ENCODE results near the gene ACADS.

The ACADS gene

DNA sequence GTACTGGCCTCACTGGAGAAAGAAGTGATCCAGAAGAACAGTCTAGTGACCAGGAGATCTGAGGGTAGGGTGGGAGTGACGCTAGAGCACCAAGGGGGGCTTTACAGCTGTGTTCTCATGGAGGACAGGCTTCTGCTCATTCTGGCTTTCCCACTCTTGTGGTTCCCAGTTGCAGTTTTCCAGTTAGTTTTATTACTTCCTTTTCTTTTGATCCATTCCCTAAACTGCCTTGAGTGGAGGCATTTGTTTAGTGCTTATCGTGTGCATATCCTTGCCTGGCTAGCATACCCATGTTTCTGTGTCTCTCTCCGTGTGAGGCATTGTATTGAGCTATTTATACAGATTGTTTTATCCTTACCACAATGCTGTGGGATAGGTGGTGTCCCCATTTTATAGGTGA, 34.6 kb upstream of the ACADS start:
- in situ Hi-C loops (cut with MboI; ENCODE audit: low sequenced_read_pairs, unreplicated experiment): no loop called here
- no peak for DNase-seq (ENCODE audit: low spot score)
- TF ChIP-seq, protein P1, sequence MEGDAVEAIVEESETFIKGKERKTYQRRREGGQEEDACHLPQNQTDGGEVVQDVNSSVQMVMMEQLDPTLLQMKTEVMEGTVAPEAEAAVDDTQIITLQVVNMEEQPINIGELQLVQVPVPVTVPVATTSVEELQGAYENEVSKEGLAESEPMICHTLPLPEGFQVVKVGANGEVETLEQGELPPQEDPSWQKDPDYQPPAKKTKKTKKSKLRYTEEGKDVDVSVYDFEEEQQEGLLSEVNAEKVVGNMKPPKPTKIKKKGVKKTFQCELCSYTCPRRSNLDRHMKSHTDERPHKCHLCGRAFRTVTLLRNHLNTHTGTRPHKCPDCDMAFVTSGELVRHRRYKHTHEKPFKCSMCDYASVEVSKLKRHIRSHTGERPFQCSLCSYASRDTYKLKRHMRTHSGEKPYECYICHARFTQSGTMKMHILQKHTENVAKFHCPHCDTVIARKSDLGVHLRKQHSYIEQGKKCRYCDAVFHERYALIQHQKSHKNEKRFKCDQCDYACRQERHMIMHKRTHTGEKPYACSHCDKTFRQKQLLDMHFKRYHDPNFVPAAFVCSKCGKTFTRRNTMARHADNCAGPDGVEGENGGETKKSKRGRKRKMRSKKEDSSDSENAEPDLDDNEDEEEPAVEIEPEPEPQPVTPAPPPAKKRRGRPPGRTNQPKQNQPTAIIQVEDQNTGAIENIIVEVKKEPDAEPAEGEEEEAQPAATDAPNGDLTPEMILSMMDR (IDR thresholded peaks at IDR 0.05; ENCODE audit: borderline replicate concordance, control extremely low read depth, extremely low read depth, insufficient read depth, missing control alignments): no peak

DNA sequence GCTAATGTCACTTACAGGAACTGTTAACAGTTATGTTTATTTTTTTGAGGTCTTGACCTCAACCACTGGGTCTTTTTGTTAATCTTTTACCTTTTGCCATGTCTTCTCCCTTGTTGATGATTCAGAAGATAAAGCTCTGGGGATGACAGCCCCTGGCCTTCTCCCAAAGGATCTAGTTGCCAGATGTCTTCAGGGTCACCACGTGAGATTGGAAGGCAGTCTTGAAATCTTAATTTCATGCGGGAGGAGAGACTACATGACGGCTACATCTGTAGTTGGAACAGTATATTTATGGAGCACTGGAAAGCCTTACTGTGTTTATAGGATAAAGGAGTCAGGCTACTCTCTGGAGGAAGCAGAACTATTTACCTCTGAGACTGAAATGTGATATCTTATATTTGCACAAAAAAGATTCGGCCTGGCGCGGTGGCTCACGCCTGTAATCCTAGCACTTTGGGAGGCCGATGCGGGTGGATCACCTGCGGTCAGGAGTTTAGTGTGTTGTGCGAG, 33.0 kb upstream of the ACADS start:
- DNase-seq (ENCODE audit: low spot score): no peak
- in situ Hi-C loops (cut with MboI; ENCODE audit: low sequenced_read_pairs, unreplicated experiment): no loop called here
- TF ChIP-seq, protein P1 (IDR thresholded peaks at IDR 0.05; ENCODE audit: borderline replicate concordance, control extremely low read depth, extremely low read depth, insufficient read depth, missing control alignments): no peak

DNA sequence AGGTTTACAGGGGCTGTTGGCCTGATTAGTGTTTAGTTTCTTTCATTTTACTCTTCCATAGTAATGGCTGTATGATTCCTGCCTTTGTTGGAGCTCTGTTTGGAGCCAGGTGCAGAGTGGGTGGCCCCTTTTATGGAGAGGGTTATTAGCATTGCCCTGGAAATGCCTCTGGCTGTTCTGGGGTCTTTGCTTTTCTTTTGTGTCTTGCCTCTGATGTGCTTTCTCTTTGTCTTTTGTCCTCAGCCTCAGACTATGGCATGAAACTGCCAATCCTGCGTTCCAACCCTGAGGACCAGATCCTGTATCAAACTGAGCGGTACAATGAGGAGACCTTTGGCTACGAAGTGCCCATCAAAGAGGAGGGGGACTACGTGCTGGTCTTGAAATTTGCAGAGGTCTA, 31.8 kb upstream of the ACADS start:
- TF ChIP-seq, protein P1 (IDR thresholded peaks at IDR 0.05; ENCODE audit: borderline replicate concordance, control extremely low read depth, extremely low read depth, insufficient read depth, missing control alignments): no peak
- no peak for DNase-seq (ENCODE audit: low spot score)
- in situ Hi-C loops (cut with MboI; ENCODE audit: low sequenced_read_pairs, unreplicated experiment): no loop called here

DNA sequence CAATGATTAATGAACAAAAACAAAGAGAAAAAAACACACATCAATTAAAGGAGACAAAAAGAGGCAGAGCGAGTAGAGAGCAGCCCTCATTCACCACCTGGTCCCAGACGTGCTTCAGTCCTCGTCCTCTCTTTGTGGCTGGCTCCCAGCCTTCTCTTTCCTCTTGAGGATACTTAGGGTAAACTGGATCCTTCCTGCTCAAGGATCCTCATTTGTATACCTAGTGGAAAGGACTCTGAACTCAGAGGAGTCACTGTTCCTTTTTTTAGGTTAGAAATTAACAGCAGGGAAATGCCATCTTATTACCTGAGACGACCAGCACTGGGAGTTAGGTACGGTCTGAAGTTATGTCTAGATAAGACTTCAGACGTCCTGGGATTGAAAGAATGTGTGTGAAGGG, 29.0 kb upstream of the ACADS start:
- TF ChIP-seq, protein P1 (IDR thresholded peaks at IDR 0.05; ENCODE audit: borderline replicate concordance, control extremely low read depth, extremely low read depth, insufficient read depth, missing control alignments): no peak

DNA sequence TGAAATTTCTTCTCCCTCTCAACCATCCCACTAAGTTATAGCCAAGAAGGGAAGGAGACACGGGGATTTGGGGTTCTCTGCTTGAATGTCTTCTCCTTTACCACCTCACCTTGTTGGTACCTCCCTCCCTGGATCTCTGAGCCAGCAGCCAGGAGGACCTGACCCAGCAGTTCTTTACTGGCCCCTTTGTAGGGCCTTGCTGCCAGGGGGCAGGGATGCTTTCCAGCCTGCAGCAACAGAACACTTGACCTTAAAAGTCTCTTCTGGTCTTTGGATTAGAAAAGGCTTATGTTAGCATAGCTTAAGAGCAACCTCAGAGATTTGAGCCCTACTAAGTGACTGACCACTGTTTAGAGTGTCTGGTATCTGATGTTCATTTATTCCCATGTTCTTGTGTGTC, 28.3 kb upstream of the ACADS start:
- TF ChIP-seq, protein P1 (IDR thresholded peaks at IDR 0.05; ENCODE audit: borderline replicate concordance, control extremely low read depth, extremely low read depth, insufficient read depth, missing control alignments): no peak
- no peak for DNase-seq (ENCODE audit: low spot score)
- in situ Hi-C loops (cut with MboI; ENCODE audit: low sequenced_read_pairs, unreplicated experiment): no loop called here

More for the DNA sequence above, 29.0 kb upstream of the ACADS start:
- DNase-seq (ENCODE audit: low spot score): no peak
- in situ Hi-C loops (cut with MboI; ENCODE audit: low sequenced_read_pairs, unreplicated experiment): no loop called here

DNA sequence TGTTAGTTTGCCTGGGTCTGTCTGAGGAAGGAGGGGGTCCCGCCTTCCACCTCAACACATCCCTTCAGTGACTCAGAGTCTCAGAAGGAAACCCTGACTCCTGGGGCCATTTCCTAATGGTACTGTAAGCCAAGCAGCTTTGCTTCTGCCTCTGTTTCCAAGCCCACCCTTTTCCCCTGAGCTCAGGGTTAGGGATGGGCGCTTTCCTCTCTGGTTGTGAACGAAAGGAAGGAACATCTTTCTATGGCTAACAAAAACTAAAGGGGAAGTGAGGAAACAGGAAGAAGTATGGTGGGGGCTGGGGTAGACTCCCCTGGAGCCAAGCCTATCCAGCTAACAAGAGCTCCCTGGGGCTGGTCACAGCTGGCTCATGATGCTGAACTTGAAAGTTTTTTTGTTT, 27.0 kb upstream of the ACADS start:
- DNase-seq (ENCODE audit: low spot score): no peak
- TF ChIP-seq, protein P1 (IDR thresholded peaks at IDR 0.05; ENCODE audit: borderline replicate concordance, control extremely low read depth, extremely low read depth, insufficient read depth, missing control alignments): no peak
- in situ Hi-C loops (cut with MboI; ENCODE audit: low sequenced_read_pairs, unreplicated experiment): no loop called here

DNA sequence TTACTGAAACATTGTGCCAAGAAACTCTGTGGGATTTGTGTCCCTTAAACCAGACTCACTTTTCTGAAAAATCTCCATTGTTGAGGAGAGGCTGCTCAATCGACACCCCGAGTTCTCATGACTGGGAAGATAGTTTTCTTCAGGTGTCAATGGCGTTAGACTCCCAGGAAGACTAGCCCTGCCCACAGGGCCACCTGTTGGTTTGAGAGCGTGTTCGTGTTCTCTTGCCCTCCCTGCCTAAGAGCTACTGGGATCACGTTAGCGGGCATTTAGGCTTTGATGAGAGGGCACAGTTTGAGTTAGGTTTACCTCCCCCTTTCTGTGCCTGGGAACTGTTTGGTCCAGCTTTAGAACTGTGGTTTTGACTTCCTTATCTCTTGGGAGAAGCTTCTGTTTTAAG, 26.1 kb upstream of the ACADS start:
- TF ChIP-seq, protein P1 (IDR thresholded peaks at IDR 0.05; ENCODE audit: borderline replicate concordance, control extremely low read depth, extremely low read depth, insufficient read depth, missing control alignments): no peak
- in situ Hi-C loops (cut with MboI; ENCODE audit: low sequenced_read_pairs, unreplicated experiment): no loop called here
- no peak for DNase-seq (ENCODE audit: low spot score)

Data from GM13976 (cell line).